ENCODE measurements around the gene SLC11A2.
"Not testable (repeated sequence)": the region's sequence is repeated elsewhere in the genome, so short reads cannot be mapped to it uniquely, and the experiment has no call there.

Gene SLC11A2

GRCh38 chr12:50947933-50948626, 78.1 kb downstream of the SLC11A2 start:
- DNase-seq (ENCODE audit: low spot score): no peak

DNA sequence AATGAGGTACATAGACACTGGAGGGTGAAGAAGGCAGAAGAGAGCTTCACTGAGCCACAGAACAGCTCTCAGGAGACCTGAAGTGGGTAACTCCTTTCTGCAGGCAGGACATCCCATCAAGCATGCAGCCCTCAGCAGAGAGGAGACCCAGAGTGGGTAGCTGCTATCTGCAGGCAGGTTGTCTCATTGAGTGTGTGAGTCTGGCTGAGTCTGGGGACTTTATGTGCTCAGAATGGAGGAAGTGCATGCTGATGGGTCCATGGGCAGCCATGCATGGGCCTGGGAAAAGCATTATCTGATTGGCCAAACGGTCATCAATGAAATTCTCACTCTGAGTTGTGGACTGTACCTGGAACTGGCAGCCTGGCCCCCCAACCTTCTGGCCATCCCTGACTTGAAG, 88.5 kb downstream of the SLC11A2 start:
- DNase-seq (ENCODE audit: low spot score): no peak

DNA sequence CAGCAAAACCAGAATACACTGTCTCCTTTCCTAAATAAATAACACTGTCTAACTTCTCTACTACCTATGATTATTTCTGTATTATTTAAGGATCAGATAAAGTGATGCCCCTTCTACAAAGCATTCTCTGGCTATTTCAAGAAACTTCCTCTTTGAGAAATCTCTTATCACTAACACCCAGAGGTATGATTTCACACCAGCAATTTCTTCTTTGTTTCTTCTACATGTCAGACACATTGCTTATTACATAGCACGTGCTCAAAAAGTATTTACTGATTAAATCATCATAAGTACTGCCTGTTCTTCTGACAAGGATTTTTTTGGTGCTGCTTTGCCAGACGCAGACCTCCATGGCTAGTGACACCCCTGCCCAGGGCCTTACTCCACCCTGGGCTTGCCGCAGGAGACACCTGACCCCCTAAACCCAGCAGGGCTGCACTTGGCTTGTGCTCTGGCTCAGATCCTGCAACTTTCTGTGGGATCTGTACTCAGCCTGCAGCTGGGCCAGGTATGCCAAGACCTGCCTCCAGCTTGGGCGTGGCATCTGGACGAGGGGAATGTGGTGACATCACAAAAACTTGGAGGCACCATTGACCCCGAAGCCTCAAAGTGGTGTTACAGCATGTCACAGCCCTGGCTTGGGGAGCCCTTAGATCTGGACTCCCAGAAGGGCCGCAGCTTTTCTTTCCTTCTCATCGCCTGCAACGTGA, 89.2 kb downstream of the SLC11A2 start:
- DNase-seq (ENCODE audit: low spot score): no peak

DNA sequence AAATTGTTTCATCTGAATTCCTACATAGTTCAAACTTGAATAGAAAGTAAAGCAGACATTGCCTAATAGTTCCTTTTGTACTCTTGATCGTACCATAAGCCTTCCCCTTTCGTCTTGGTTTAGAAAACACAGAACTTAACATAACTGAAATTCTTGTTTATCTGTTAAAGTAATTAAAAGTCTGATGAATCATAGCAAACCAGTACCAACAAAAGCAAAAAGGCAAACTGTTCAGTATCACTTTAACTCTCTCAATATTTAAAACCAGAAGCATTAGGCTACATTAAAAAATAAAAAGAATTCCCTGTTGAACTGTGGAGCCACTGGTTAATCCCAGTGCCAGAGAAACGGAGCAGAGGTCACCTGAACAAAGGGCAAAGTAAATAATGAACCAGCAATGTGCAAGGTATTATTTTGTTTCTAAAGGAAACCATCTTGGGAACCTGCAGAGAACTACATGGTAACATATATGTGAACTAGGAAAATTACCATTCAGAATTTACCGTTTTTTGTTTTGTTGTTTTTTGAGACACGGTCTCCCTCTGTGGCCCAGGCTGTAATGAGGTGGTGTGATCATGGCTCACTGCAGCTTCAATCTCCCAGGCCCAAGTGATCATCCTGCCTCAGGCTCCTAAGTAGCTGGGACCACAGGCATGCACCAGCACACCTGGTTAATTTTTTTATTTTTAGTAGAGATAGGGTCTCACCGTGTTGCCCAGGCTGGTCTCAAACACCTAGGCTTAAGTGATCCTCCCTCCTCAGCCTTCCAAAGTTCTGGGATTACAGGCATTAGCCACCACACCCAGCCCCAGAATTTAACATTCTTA, 91.0 kb downstream of the SLC11A2 start:
- DNase-seq (ENCODE audit: low spot score): no peak

DNA sequence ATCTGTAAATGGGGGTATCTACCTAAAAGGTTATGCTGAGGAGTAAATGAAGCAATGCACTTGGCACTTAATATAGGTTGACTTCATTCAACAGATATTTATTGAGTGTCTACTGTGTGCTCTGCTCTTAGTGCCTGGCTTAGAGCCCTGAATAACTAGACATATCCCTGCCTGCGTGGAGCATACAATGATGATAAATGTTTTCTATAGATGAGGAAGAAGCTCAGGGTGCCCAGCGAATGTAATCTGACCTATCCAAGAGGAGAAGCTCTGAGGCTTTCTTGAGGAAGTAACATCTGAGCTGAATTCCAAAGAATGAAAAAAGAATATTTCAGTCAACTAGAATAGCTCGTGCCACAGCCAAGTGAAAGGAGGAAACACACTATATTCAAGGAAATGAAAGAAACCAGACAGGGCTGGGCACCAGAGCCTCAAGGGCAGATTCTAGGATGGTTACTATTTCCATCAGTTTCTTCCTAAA, 91.8 kb downstream of the SLC11A2 start:
- DNase-seq (ENCODE audit: low spot score): peak; percentile 38

DNA sequence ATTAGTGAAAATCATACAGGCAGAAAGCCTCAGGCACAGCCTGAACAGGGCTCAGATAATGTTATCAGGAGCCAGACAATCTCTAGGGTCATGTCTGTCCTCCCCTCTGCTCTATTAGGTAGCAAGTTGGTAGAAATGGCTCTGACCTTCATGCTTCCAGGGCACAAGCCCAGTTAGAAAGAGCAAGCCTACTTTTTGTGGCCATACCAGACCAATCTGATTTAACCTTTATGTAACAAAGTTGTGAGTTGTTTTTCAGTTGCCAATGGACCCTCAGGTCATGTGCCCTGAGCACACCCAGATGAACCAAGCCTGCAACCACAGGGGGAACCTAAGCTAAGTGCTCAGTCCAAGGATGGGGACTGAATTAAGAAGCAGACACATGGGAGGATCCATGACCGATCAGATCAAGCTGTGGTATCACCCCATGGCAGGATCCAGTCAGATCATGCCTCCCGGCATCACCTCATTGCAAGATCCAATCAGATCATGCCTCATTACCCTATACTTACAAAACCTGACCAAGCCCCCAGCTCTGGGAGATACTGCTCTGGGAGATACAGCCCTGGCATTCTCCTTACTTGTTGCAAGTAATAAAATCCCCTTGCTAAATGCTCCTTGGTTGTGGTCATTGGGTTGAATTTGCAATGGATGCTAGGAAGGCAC, 92.6 kb downstream of the SLC11A2 start:
- DNase-seq (ENCODE audit: low spot score): no peak

DNA sequence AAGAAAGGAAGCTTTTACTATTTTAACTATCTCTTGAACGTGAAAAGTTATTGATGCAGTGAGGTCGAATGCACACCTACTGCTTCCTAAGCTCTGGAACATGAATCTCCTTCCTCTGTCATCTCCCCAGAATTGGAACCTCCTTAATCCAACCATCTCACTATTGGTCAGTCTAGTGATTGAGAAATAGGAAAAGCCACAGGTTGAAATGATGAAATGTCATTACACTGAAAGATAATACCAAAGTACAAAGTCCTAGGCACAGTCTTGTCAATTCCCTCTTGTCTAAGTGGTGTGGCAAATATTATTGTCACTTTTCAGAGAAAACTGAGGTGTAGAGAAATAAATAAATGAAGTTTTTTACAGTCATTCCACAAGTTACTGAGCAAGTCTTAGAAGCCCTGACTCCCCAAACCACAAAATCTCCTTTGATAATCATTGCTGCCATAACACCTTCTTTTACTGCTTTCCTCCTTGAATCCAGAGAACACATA, 93.3 kb downstream of the SLC11A2 start:
- DNase-seq (ENCODE audit: low spot score): no peak

GRCh38 chr12:50930477-50930876, 95.7 kb downstream of the SLC11A2 start:
- DNase-seq (ENCODE audit: low spot score): not testable (repeated sequence)

GRCh38 chr12:50929831-50930230, 96.4 kb downstream of the SLC11A2 start:
- DNase-seq (ENCODE audit: low spot score): no peak
